Activated gamma-delta T cell treated with anti-CD3 and anti-CD28 coated beads, Interleukin-2, amount 50 U/mL, for 16 hours (primary cell): Measurements from ENCODE around the gene SAMD10.
"Not testable (repeated sequence)": the region's sequence is repeated elsewhere in the genome, so short reads cannot be mapped to it uniquely, and the experiment has no call there.

Source experiments
- DNase-seq: peaks from one replicate; pipeline ENCODE4 v3.0.0-alpha.2; 2020; ENCODE audit warnings: low read depth

Gene SAMD10

DNA sequence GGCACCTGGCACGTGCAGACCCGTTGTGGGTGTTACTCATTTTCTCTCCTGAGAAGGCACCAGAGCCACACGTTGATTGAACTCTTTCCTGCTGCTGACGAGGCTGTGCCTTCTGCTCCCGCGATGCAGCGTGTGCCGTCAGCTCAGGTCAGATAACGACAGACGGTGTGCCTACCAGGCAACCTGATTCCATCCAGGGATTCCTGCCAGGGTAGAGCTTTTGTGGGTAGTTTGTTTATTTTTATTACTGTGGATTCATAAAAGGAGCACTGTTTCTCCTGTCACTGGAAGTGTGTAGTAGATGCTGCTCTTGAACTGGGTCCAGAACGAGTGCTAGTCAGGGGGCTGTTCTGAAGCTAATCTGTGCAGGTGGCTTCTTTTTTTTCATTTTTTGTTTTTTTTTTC is 22.2 kb upstream of the SAMD10 start:
- no peak for DNase-seq

DNA sequence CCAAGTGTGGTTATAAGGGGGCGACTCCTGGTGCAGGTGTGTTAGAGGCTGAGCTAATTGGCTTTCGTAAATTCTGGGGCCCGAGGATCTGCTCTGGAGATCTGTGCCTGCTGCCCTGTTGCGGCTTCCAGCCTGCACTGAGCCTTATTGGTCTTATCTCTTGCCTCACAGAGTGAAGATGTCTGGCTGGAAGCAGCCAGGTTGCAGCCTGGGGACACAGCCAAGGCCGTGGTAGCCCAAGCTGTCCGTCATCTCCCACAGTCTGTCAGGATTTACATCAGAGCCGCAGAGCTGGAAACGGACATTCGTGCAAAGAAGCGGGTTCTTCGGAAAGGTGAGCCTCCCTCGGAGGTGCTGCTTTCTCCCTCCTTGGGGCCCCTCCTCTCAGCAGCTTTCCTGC is 21.5 kb upstream of the SAMD10 start:
- no peak for DNase-seq

DNA sequence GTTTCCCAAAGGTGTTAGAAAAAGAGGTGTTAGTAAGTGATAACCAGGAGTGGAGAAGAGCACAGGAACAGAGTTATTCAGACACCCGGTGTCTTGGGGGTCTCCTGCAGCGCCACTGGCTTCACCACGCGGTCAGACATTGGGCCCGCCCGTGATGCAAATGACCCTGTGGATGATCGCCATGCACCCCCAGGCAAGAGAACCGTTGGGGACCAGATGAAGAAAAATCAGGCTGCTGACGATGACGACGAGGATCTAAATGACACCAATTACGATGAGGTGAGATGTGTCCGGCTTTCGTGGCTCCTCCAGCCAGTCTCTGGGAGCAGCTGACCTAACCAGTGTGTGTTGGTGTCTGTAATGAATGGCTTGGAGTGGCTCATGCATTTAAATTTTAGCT is 3.5 kb upstream of the SAMD10 start:
- DNase-seq = no peak

DNA sequence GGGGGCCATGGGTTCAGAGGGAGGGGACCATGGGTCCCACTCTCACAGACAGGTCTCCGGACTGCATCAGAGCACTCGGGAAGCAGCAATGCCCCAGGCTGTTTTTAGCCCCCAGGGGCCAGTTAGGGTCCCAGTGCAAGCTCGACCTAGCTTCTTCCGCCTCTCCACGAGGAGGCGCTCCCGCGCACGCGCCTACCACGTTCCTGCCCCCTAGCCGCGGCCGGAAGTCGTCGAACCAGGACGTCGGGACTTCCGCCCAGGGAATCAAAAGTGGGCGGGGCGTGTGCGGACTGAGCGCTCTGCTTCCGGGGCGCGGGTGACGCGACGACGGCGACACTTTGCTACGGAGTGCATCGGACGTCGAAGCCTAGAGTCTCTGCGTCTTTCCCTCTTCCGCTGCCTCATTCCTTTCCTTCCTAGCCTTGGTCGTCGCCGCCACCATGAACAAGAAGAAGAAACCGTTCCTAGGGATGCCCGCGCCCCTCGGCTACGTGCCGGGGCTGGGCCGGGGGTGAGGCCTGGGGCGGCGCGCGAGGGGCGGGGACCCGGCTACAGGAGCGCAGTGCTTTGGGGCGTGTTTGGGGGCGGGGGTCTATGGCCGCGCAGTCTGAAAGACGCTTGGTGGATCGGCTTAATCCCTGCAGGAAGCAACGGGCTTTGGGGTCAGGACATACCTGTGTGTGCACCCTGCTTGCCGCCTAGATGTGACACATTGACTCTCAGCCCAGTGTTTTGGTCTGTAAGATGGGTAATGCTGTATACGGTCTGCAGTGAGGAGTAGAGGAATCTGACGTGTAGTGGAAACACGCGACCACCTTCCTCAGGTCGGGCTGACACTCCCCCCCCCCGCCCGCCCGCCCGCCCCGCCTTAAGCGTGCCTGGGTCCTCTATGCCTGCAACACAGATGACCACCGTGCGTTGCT is 1.6 kb upstream of the SAMD10 start, which contains the start of gene PRPF6:
TSS of gene PRPF6 (plus strand) at position 327 of the 923 bp plus-strand sequence. CDS start at position 441, 114 bp downstream.
- peak; percentile 93 for DNase-seq

DNA sequence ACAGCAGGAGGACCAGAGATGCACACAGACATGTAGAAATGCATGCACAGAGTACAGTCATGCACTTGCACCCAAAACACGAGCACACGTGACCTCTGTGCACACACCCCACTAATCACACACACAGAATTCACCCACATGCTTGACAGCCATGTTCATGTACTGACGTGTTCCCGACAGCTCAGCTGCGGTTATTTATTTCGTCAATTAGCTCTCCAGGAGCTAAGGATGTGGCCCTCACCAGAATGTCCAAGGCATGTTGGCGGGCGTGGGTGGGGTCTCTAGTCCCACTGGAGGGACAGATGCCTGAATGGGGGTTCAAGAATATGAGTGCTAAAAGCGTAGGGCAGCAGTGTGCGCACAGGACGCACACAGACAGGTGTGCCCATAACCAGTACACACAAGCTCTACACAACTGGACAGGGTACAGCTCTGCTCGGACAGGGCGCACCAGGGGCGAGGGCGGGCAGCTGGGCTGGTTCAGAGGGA is 919 bp upstream of the SAMD10 start:
- DNase-seq = no peak

DNA sequence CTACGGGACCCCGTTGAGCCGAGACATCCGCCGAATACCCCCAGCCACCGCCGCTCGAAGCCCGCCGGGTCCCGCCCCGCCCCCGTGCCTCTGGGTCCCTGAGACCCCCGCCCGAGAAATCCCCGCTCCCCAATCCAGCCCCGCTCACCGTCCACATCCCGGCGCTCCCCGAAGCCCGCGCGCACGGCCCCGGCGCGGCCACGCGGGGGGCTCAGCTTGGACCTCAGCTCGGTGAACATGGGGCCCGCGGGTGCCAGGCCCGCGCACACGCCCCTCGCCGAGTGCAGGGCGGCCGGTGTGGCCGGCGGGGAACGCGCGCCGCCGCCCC is 249 bp downstream of the SAMD10 start:
- DNase-seq = no peak

DNA sequence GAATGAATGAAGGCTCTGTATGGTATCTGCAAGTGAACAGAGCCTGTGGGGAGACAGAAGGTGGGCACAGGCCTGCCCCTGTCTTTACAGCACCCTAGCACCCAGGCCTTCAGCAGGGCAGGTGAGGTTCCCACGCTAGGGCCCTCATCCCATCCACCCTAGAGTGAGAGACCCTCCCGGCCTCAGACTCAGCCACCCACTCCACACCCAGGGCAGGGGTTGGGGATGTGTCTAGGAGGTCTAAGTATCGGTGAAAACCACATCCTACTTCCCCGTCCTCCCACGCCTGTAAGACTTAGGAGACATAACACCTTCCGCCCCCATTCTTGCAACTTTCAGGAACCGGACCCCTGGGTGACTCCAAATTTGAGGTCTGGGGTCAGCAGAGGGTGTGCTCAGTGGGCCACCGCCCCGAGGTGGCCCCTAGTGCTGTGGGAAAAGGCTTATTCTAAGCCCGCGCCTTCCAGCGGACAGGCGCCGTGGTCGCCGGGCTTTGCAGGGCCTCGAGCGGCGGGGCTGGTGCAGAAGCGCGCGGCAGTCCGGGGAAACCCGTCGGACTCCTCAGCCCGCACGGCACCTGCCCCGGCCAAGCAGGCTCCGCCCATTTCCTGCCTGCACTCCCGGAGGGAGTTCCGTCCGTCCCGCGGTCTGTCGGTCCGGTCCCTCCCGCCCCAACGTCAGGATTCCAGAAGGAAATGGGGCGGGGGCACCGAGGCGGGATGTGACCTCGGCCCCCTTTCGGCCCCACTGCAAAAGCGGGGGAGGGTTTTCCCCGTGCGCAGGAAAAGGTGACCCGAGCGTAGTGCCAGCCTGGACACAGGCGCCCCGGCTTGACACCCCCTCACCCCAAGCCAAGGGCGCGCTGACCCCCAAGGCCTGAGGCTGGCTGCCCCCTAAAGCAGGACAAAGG is 868 bp downstream of the SAMD10 start:
- DNase-seq = peak; percentile 37

DNA sequence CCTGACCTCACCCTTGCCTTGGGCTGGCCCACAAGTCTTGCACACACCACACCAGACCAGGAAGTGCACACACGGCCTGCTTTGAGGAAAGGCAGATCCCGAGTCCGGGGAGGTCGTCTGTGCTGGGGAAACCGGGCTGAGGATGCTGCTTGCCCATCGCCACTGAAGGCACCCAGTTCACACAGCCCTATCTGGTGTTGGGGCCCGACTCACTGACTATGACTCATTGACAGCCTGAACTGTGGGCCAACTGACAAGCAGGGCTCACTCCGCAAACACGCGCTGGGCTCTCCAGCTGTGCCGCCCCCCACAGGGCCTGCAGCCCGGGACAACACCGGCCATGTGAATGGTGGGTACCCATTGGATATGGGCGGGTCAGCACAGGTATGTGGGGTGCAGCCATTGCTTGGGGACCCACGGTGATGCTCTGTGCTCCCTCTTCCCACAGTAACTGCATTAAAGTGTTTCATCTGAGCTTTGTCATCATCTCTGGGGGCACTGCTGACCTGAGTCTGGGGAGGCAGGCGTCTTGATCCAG is 1.6 kb downstream of the SAMD10 start:
- peak; percentile 53 for DNase-seq

DNA sequence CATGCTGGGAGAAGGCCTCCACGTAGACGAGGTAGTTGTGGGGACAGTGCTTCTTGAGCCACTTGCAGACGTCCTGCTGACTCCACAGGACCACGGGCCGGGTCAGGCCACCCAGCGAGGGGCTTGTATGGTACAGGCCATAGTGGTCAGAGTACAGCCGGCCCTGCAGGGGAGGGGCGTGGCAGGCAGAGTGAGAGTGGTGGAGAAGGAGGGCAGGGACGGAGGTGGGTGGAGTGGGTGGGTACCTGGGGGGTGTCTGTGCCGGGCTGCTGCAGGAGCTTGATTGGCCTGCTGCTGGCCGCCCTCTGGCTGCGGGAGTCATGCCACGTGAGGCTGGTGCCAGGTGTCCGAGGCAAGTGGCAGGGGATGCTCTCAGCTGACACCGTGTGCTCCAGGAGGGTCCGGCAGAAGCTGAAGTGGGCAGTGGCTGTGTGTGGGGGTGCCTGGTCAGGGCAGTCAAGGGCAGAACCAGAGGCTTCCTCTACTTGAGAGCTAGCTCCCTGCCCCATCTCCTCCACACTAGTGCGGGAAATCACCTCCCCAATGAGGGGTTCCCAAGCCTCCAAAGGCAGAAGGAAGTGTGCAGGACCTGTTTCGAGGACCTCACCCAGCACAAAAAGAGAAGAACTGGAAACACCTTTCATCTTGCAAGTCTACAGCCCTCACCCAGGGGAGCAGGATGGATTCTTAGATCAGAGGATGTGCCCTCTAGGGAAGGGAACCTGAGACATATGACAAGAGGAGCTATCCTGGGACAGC is 2.3 kb downstream of the SAMD10 start:
- DNase-seq = no peak

DNA sequence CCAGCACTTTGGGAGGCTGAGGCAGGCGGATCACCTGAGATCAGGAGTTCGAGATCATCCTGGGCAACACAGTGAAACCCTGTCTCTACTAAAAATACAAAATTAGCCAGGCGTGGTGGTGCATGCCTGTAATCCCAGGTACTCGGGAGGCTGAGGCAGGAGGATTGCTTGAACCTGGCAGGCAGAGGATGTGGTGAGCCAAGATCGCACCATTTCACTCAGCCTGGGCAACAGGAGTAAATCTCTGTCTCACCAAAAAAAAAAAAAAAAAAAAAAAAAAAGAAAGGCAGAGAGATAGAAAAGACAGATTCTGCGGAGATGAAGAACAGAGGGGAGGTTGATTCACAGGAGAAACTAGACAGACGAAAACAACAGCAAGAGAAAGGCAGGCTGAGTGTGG is 2.9 kb downstream of the SAMD10 start:
- DNase-seq = not testable (repeated sequence)

DNA sequence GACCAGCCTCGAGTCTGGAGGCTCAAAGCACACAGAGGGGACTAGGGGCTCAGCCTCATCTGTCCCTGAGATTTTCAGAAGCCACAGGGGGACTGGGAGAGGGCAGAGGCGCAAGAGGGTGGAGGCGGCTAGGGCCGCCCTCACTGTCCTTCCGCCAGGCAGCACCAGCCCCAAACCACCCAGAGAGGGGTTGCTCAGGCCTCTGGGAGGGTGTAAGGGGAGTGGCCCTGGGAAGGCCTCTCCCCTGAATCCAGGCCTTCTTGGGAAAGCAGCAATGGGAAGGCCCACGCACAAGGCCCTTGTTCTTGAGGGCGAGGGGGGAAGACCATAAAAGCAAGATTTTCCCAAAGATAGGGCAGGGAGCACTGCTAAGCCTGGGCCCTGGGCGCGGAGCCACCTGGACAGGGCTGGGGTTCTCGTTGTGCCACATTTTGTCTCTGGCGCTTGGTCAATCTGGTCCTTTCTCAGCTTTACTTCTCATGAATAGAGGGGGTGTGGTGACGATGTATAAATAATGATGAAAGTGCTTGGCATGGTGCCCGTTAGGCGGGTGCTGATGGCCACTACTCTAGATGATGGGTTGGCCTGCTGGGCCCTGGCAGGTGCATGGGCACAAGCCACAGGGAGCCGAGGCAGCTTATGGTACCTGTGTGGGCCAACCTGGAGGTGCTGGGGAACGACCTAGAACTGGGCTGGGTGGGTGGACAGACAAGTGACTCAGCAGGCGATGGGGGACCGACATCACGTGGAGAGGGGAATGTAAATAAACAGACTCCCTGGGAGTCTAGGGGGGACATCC is 4.8 kb downstream of the SAMD10 start:
- no peak for DNase-seq

DNA sequence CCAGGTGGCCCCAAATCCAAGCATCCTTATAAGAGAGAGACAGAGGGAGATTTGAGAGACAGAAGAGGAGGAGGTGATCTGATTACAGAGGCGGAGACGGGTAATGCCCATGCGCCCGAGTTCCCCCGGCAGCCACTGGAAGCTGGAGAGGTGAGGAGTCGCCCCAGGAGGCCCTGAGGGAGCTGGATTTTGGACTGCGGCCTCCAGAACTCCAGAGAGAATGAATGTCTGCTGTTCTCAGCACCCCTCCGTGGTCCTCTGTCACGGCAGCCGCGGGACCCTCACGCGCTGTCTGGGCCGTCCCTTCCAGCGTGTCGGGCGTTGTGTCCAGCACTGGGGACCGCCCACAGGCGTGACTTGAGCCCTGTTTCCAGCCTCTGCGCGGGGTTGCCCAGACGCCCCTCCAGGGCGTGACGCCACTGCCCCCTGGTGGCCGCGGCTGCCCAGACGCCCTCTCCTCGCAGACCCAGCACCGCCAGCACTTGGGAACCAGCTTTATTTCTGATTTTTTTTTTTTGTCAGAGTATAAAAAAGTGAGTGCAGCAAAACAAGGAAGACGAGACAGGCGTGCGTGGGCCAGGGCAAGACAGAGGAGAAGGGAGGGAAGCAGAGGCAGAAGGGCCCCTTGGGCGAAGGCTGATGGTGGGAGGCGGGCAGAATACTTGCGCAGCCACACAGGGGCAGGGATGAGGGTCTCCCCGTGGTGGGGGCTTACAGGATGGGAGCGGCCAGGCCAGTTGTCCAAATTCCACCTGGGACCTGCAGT is 5.6 kb downstream of the SAMD10 start:
- DNase-seq = peak; percentile 76

DNA sequence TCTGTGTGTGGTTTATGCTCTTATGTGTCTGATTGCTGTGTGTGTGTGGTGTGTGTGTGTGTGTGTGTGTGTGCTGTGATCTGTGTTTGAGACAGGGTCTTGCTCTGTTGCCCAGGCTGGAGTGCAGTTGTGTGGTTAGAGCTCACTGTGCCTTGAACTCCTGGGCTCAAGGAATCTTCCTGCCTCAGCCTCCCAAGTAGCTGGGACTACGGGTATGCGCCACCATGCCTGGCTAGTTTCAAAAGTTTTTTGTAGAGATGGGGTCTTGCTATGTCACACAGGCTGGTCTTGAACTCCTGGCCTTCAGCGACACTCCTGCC is 6.3 kb downstream of the SAMD10 start:
- no peak for DNase-seq

DNA sequence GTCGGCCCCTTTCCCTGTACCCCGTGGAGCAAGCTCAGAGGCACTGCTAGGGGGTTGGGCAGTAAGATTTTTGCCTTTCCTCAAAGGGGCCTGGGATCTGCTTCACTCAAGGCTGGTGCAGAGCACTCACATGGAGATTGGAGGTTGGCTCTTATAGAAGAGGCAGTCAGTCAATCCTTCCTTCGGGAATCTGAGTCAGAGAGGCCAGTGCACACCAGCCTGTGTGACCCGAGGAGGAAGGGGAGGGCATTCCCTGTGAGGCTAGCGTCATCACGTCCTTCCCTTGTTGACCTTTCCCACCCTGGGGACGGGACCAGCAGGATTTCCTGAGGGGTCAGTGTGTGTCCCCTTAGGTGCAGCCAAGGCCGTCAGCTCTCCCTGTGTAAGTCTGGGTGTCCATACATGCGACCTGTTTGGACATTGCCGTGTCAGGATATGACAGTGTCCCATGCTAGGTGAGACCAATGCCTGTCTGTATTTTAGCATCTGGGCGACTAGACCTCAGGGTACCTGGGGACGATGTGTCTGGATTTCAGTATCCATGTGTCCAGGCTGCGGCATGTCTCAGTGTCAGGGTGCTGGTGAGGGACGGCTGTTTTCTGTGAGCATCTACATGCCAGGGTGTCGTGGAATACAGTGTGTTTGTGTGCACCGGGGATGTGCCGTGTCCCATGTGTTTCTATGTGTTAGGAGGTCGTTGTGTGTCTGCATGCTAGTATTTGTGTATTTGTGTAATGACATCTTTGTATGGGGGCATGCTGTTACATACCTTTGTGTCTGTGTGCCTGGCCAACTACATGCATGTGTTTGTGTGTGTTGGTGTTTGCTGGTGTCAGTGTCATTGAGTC is 6.9 kb downstream of the SAMD10 start:
- DNase-seq = no peak

DNA sequence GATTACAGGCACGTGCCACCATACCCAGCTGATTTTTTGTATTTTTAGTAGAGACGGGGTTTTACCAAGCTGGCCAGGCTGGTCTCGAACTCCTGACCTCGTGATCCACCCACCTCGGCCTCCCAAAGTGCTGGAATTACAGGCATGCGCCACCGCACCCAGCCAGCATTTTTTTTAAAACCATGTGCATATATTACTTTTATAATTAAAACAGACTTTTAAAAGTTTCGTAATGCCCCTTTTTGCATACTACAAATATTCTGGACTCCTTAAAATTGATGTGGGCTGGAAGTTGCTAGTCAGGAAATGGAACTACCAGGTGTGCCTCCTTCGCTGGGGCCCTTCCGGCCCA is 7.5 kb downstream of the SAMD10 start:
- not testable (repeated sequence) for DNase-seq

DNA sequence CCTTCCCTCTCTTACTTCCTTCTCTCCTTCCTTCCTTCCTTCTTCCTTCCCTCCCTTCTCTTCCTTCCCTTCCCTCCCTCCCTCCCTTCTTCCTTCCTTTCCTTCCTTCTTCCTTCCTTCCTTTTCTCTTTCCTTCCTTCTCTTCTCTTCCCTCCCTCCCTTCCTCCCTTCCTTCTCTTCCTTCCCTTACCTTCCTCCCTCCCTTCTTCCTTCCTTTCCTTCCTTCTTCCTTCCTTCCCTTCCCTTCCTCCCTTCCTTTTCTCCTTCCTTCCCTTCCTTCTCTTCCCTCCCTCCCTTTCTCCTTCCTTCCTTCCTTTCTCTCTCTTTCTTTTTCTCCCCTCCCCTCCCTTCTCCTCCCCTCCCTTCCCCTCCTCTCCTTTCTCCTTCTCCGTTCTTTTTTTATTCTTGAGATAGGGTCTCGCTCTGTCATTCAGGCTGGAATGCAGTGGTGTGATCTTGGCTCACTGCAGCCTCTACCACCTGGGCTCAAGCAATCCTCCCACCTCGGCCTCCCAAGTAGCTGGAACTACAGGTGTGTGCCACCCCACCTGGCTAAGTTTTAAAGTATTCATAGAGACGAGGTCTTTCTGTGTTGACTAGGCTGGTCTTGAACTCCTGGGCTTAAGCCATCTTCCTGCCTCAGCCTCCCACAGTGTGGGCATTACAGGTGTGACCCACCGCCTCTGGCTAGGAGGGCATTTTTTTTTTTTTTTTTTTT is 8.6 kb downstream of the SAMD10 start:
- no peak for DNase-seq

DNA sequence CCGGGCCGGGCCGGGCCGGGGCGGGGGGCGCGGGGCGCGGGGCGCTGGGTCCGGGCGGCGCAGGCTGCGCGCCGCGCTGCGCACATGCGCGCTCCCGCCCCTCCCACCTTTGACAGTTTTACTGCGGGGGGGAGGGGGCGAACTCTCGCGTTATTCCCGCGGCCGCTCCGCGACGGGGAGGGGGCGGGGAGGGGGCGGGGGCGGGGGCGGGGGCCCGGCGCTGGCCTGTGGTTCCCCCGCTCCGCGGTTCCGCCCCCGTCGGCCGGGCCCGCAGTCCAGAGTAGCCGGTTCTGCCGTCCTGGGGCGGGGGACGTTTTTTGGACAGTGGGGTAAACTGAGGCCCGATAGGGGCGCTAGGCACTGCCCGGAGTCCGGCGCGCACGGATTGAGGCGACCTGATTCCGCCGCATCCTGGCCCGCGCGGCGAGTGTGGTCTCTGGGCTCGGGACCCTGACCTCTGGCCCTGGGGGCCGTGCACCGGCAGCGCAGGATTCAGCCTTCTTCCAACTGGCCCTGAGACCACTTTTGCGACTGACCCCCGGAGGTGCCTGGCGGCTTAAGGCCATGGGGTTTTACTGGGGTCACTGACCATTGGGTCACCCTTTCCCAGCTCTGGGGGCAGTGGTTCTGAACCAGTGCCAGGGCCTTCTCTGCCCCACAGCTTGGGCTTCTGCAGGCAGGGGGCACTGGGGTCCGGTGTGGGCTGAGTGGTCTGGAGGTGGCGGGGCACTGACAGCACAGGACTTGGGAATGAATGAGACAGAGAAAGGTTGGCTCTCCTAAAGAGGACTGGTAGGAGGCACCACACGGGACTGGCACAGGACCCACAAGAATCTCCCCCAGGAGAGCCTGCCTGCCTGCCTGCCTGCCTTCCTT is 9.4 kb downstream of the SAMD10 start, which contains the start of gene ZNF512B:
TSS of gene ZNF512B (minus strand) at position 93 of the 876 bp plus-strand sequence. CDS start 1,980 bp downstream, outside the sequence.
- DNase-seq = no peak
